Neuronal stem cell (in vitro differentiated cells): ENCODE measurements around the gene IL36B.

Experiments
- DNase-seq: peaks from one replicate; pipeline ENCODE4 v3.0.0-alpha.2; 2013; ENCODE audit warnings: low spot score
- H2AFZ ChIP-seq: one replicate; pipeline ENCODE4 v1.6.1; 2013; ENCODE audit warnings: mild to moderate bottlenecking, low read length, inconsistent platforms
- H2AK5ac ChIP-seq: 2 replicates; pipeline ENCODE4 v1.6.1; 2013; ENCODE audit warnings: low read depth, mild to moderate bottlenecking, inconsistent platforms, low read length, moderate library complexity, mixed read lengths
- H2BK120ac ChIP-seq: 2 replicates; pipeline ENCODE4 v1.6.1; 2013; ENCODE audit warnings: low read depth, mild to moderate bottlenecking, inconsistent platforms, low read length, moderate library complexity, mixed read lengths
- H2BK12ac ChIP-seq: one replicate; pipeline ENCODE4 v1.6.1; 2013; ENCODE audit warnings: low read length, inconsistent platforms
- H2BK15ac ChIP-seq: 2 replicates; pipeline ENCODE4 v1.6.1; 2013; ENCODE audit warnings: mild to moderate bottlenecking, low read length, inconsistent platforms, mixed read lengths
- H2BK5ac ChIP-seq: one replicate; pipeline ENCODE4 v1.6.1; 2013; ENCODE audit warnings: inconsistent platforms, mild to moderate bottlenecking, low read length, moderate library complexity
- H3K14ac ChIP-seq: one replicate; pipeline ENCODE4 v1.6.1; 2013; ENCODE audit warnings: low read length, inconsistent platforms
- H3K18ac ChIP-seq: 2 replicates; pipeline ENCODE4 v1.6.1; 2013; ENCODE audit warnings: low read length, inconsistent platforms
- H3K23ac ChIP-seq: 2 replicates; pipeline ENCODE4 v1.6.1; 2013; ENCODE audit warnings: low read depth, mild to moderate bottlenecking, mixed read lengths, low read length, inconsistent platforms; ENCODE audit not compliant: poor library complexity
- H3K27ac ChIP-seq: replicated peaks from 3 replicates; pipeline ENCODE4 v1.5.1; 2013; ENCODE audit warnings: low read length, inconsistent platforms
- H3K27me3 ChIP-seq, 3 experiments: 2 replicates each; pipeline ENCODE4 v1.6.1; 2013; ENCODE audit warnings: low read length in 3 of 3, mild to moderate bottlenecking in 2 of 3, inconsistent platforms in 1 of 3, low read depth in 1 of 3, mixed read lengths in 1 of 3, moderate library complexity in 1 of 3; ENCODE audit not compliant: control insufficient read depth in 3 of 3, insufficient read depth in 3 of 3
- H3K36me3 ChIP-seq, 2 donors: replicated peaks in 1 of 2; 2 replicates each; pipeline ENCODE4 v1.6.1; 2013; ENCODE audit warnings: low read length in 2 of 2; ENCODE audit not compliant: control insufficient read depth in 2 of 2, insufficient read depth in 2 of 2
- H3K4ac ChIP-seq: 2 replicates; pipeline ENCODE4 v1.6.1; 2013; ENCODE audit warnings: inconsistent platforms, mild to moderate bottlenecking, low read length, moderate library complexity
- H3K4me1 ChIP-seq, 2 donors: 1 replicate in 1 of 2; 2 replicates in 1 of 2; pipeline ENCODE4 v1.6.1; 2013; ENCODE audit warnings: low read length in 2 of 2, low read depth in 1 of 2; ENCODE audit not compliant: control insufficient read depth in 2 of 2, insufficient read depth in 1 of 2
- H3K4me2 ChIP-seq: one replicate; pipeline ENCODE4 v1.6.1; 2013; ENCODE audit warnings: mild to moderate bottlenecking, low read length, inconsistent platforms; ENCODE audit not compliant: insufficient read depth, poor library complexity, severe bottlenecking
- H3K4me3 ChIP-seq, 2 donors: 2 replicates each; pipeline ENCODE4 v1.5.1; 2013; ENCODE audit warnings: low read length in 2 of 2, mild to moderate bottlenecking in 2 of 2, inconsistent platforms in 1 of 2, moderate library complexity in 1 of 2
- H3K79me1 ChIP-seq: one replicate; pipeline ENCODE4 v1.6.1; 2013; ENCODE audit warnings: low read depth, mild to moderate bottlenecking, inconsistent platforms, low read length, moderate library complexity
- H3K9ac ChIP-seq: one replicate; pipeline ENCODE4 v1.6.1; 2013; ENCODE audit warnings: mild to moderate bottlenecking, low read depth, low read length, inconsistent platforms; ENCODE audit not compliant: poor library complexity
- H3K9me3 ChIP-seq, 2 donors: replicated peaks in 1 of 2; 2 replicates each; pipeline versions ENCODE3 to v1.6.1; 2013; ENCODE audit warnings: low read length in 2 of 2, mild to moderate bottlenecking in 2 of 2, inconsistent platforms in 1 of 2, low read depth in 1 of 2, mixed read lengths in 1 of 2, moderate library complexity in 1 of 2; ENCODE audit not compliant: control insufficient read depth in 2 of 2, insufficient read depth in 1 of 2
- H4K8ac ChIP-seq: one replicate; pipeline ENCODE4 v1.6.1; 2013; ENCODE audit warnings: low read depth, mild to moderate bottlenecking, inconsistent platforms, low read length, moderate library complexity
- H4K91ac ChIP-seq: one replicate; pipeline ENCODE4 v1.6.1; 2013; ENCODE audit warnings: low read length, low read depth, mild to moderate bottlenecking, inconsistent platforms; ENCODE audit not compliant: poor library complexity
- WGBS, 2 donors: extraction: QIAGEN DNeasy Blood & Tissue Kit; methylation state at CpG; one replicate each; pipeline ENCODE4 v1.1.7; 2013; ENCODE audit warnings: missing lambda C conversion rate in 2 of 2, mixed read lengths in 1 of 2; ENCODE audit not compliant: insufficient read length in 2 of 2, insufficient replicate concordance in 1 of 2; ENCODE audit errors: extremely low coverage in 2 of 2; 5-methylcytosine and 5-hydroxymethylcytosine counted together

The IL36B gene

GRCh38 chr2:113079131-113079530 lies 26.5 kb upstream of the IL36B start:
- Histone ChIP-seq H3K14ac (no peak overlapping the region), H2AK5ac (no peak overlapping the region), H3K27ac (no peak overlapping the region), H3K9me3 (no peaks in the 10 kb centered on the region), H3K36me3 (no peaks in the 10 kb centered on the region), H3K4me2 (no peak overlapping the region), H2BK12ac (no peak overlapping the region), H4K91ac (no peak overlapping the region), H3K79me1 (no peaks in the 10 kb centered on the region), H2BK15ac (no peak overlapping the region), H3K4ac (no peak overlapping the region), H2BK5ac (no peak overlapping the region), H3K27me3 (peaks cover 0 to 25% (median 0%) of the 10 kb centered on the region in 3 experiments), H3K4me3 (no peak overlapping the region), H2BK120ac (no peak overlapping the region), H4K8ac (no peak overlapping the region), H3K23ac (no peak overlapping the region), H2AFZ (no peak overlapping the region), H3K4me1 (peaks cover 0 to 3% of the 10 kb centered on the region in 2 donors), H3K9ac (no peak overlapping the region), H3K18ac (no peak overlapping the region)
- no peak for DNase-seq
- WGBS, 2 donors = no CpG with 5 or more reads among the region's 4 CpGs

GRCh38 chr2:113078350-113078839 lies 25.7 kb upstream of the IL36B start:
- Histone ChIP-seq H3K27ac (no peak overlapping the region), H2AK5ac (no peak overlapping the region), H2BK15ac (no peak overlapping the region), H3K9me3 (no peaks in the 10 kb centered on the region), H3K23ac (no peak overlapping the region), H3K27me3 (peaks cover 0 to 25% (median 0%) of the 10 kb centered on the region in 3 experiments), H3K4me2 (no peak overlapping the region), H3K4me3 (no peak overlapping the region), H3K36me3 (no peaks in the 10 kb centered on the region), H4K91ac (no peak overlapping the region), H2AFZ (no peak overlapping the region), H4K8ac (no peak overlapping the region), H3K4ac (no peak overlapping the region), H2BK5ac (no peak overlapping the region), H3K14ac (no peak overlapping the region), H3K79me1 (no peaks in the 10 kb centered on the region), H3K4me1 (peaks cover 0 to 3% of the 10 kb centered on the region in 2 donors), H3K18ac (no peak overlapping the region), H3K9ac (no peak overlapping the region), H2BK120ac (no peak overlapping the region), H2BK12ac (no peak overlapping the region)
- WGBS, 2 donors = no CpG with 5 or more reads among the region's 6 CpGs
- no peak for DNase-seq

- H4K91ac ChIP-seq = no peak overlapping the region
- H3K36me3 ChIP-seq = no peaks in the 10 kb centered on the region
- no peaks in the 10 kb centered on the region for H3K9me3 ChIP-seq
- no peak overlapping the region for H3K9ac ChIP-seq
- peaks cover 0 to 3% of the 10 kb centered on the region in 2 donors for H3K4me1 ChIP-seq
- peaks cover 0 to 25% (median 0%) of the 10 kb centered on the region in 3 experiments for H3K27me3 ChIP-seq
- DNase-seq = no peak
- no peak overlapping the region for H3K18ac ChIP-seq
- H3K4ac ChIP-seq = no peak overlapping the region
- no peak overlapping the region for H2AK5ac ChIP-seq
- no peak overlapping the region for H3K27ac ChIP-seq
- H2BK120ac ChIP-seq = no peak overlapping the region
- H3K23ac ChIP-seq = no peak overlapping the region
- no peak overlapping the region for H3K4me3 ChIP-seq
- H2AFZ ChIP-seq = no peak overlapping the region
- no peaks in the 10 kb centered on the region for H3K79me1 ChIP-seq
- no peak overlapping the region for H2BK5ac ChIP-seq
- no peak overlapping the region for H4K8ac ChIP-seq
- H2BK12ac ChIP-seq = no peak overlapping the region
- no CpG with 5 or more reads among the region's 1 CpG for WGBS, 2 donors
- H3K14ac ChIP-seq = no peak overlapping the region
- no peak overlapping the region for H3K4me2 ChIP-seq
- H2BK15ac ChIP-seq = no peak overlapping the region
Observed at GRCh38 chr2:113077921-113078320, 25.3 kb upstream of the IL36B start.

GRCh38 chr2:113076954-113077669 lies 24.4 kb upstream of the IL36B start:
- Histone ChIP-seq H4K8ac (no peak overlapping the region), H2AK5ac (no peak overlapping the region), H3K27ac (no peak overlapping the region), H3K9ac (no peak overlapping the region), H3K9me3 (no peaks in the 10 kb centered on the region), H3K36me3 (no peaks in the 10 kb centered on the region), H2BK15ac (no peak overlapping the region), H3K18ac (no peak overlapping the region), H3K4me2 (no peak overlapping the region), H2AFZ (no peak overlapping the region), H4K91ac (no peak overlapping the region), H3K14ac (no peak overlapping the region), H2BK5ac (no peak overlapping the region), H2BK12ac (no peak overlapping the region), H3K4me3 (no peak overlapping the region), H3K27me3 (peaks cover 0 to 28% (median 0%) of the 10 kb centered on the region in 3 experiments), H3K23ac (no peak overlapping the region), H3K4ac (no peak overlapping the region), H3K79me1 (no peaks in the 10 kb centered on the region), H3K4me1 (peaks cover 0 to 3% of the 10 kb centered on the region in 2 donors), H2BK120ac (no peak overlapping the region)
- WGBS, 2 donors = no CpG with 5 or more reads among the region's 3 CpGs
- no peak for DNase-seq
